ENCODE measurements around the gene HOXB5.

HOXB5 gene

DNA sequence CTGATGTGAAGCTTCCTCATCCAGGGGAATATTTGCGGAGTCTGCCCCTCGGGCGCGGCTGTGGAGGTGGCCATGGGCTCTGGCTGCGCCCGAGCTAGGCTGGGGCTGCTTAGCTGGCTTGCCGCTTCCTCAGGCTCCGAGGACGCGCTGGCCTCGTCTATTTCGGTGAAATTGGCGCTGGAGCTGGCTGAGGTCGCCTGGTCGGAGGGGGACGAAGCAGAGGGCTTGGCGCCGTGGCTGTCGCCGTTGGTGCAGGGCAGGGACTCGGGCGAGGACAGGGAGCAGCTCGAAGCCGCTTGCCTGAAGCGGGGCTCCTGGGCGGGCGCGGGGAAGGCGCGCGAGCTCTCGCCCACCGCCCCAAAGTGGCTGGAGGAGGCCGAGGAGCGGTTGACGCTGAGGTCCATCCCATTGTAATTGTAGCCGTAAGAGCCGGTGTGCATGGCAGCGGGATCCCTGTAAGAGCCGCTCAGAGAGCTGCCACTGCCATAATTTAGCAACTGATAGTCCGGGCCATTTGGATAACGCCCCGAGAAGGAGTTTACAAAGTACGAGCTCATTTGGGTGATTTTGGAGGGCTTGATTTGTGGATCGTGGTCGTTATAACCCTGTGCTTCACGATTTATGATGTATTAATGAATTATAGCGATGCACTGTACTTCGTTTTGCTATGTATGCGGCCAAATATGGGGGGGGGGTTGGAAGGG, at the start of gene HOXB5:
Gene HOXB5 (minus strand): TSS at position 654 of the 704 bp plus-strand sequence. CDS start 97 bp downstream, at position 557.
- Histone ChIP-seq H3K27ac (ENCODE audit: low read depth, low read length) (no peak within 1 kb of the TSS; the same call in 1 of the 2 replicates), H3K36me3 (ENCODE audit: control insufficient read depth, insufficient read depth, low read length) (no peaks in the 10 kb centered on the region; the same call in 1 of the 2 replicates), H3K4me3 (ENCODE audit: low read depth, low read length) (peak within 1 kb of the TSS; percentile 57), H3K4me1 (ENCODE audit: control insufficient read depth, insufficient read depth, low read length) (peaks cover 42% of the 10 kb centered on the region), H3K9me3 (ENCODE audit: control insufficient read depth, insufficient read depth, low read depth, low read length) (no peaks in the 10 kb centered on the region), H3K9ac (ENCODE audit: low read length) (peak within 1 kb of the TSS; percentile 87), H3K27me3 (ENCODE audit: control insufficient read depth, insufficient read depth, low read length) (peaks cover 100% of the 10 kb centered on the region)

DNA sequence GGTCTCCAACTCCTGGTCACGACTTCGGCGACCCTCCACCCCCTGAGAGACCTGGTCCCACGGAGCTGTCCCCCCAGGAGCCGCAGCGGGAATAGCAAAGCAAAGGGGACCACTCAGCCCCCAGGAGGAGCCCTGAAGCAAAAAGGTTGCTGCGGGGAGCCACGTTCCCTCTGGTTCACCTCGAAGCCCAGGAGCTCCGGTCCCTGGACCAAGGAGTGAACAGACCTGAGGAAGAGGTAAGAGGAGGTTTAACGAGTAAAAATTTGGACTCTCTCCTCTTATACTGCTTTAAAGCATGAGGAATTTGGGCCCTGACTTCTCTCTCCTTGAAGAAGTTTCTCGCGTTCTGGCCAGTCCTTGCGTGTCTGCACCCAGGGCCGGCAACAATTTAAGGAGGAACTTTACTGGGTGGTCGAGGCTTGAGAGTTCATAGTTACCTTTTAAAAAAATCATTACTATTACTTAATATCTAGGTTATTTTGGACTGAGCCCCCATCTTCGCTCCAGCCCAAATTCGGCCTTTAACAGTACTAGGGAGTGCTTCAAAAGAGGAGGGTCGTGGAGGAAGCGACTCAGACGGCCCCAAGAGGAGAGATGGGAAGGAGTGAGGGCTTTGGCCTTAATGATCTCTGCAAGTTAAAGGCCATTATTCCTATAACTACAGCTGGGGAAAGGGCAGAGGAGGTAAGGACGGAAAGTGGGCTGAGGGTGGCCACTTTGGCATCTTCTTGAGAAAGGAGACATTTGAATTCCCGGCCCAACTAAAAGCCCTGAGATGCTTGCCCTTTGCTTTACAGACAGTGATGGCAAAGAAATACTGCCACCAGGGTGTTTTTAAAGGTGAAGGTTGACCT, 49.5 kb upstream of the HOXB5 start:
- Histone ChIP-seq H3K4me3 (ENCODE audit: low read depth, low read length) (peak overlapping the region; percentile 40; the same call in 1 of the 2 replicates), H3K36me3 (ENCODE audit: control insufficient read depth, insufficient read depth, low read length) (no peaks in the 10 kb centered on the region), H3K9ac (ENCODE audit: low read length) (peak overlapping the region; percentile 43), H3K27ac (ENCODE audit: low read depth, low read length) (no peak overlapping the region), H3K4me1 (ENCODE audit: control insufficient read depth, insufficient read depth, low read length) (peaks cover 13% of the 10 kb centered on the region), H3K9me3 (ENCODE audit: control insufficient read depth, insufficient read depth, low read depth, low read length) (no peaks in the 10 kb centered on the region), H3K27me3 (ENCODE audit: control insufficient read depth, insufficient read depth, low read length) (peaks cover 100% of the 10 kb centered on the region)

DNA sequence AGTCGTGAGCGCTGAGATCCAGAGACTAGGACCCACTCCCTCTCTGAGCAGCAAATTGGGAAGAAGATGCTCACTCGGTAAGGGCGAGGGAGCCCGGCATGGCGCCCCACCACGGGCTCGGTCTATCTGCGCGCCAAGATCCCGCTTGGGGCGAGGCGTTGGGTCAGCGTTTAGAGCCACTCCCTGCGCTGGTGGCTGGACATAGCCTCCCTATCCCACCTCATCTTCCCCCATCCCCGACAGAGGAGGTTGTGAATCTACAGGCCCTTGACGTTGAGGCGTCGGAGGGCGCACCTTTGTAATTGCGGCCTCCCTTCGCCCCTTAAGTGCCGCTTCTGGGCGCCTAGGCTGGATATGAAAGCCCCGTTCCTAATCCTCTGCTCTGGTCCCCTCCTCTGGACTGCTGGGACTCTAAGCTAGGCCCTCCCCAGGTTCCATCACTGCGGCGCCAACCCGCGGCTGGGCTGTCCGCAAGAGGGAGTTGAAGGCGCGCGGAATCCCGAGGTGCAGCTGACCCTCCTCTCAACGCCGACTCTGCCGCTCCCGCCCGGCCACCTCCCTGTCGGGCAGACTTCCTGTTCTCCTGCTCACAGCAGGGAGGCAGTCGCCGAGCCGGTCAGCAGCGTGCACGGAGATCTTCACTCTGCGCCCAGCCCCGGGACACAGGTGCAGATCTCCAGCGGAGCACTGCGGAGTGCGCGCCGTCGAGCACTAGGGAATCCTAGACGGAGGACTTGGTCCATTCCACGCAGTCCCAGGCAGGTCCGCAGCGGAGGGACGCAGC, 48.7 kb upstream of the HOXB5 start:
- H3K27me3 ChIP-seq (ENCODE audit: control insufficient read depth, insufficient read depth, low read length): peaks cover 100% of the 10 kb centered on the region
- H3K9ac ChIP-seq (ENCODE audit: low read length): peak overlapping the region; percentile 43
- H3K4me3 ChIP-seq (ENCODE audit: low read depth, low read length): peak overlapping the region; percentile 40
- H3K36me3 ChIP-seq (ENCODE audit: control insufficient read depth, insufficient read depth, low read length): no peaks in the 10 kb centered on the region
- H3K27ac ChIP-seq (ENCODE audit: low read depth, low read length): no peak overlapping the region
- H3K9me3 ChIP-seq (ENCODE audit: control insufficient read depth, insufficient read depth, low read depth, low read length): no peaks in the 10 kb centered on the region
- peaks cover 13% of the 10 kb centered on the region for H3K4me1 ChIP-seq (ENCODE audit: control insufficient read depth, insufficient read depth, low read length)

DNA sequence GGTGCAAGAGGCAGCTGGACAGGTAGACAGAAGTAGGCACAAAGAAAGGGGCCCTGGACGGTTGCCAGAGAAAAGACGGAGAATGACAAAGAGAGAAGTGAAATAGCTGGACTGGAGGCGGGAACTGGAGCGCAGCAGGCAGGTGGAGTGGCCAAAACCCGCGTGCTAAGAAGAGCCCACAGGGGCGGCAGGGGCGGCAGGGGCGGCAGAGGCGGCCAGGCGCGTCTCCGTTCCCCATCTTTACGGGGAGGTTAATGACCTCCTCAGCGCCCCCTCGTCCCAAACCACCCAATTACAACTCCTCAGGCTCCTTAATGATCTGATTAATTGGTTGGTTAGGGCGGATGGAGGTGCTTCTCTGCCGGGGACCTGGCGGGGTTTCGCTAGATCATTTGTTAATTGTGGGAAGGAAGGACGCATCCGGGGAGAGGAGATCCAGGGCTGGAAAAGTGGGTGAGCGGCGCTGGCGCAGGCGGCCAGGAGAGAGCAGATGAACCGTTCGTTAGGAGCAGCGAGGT, 48.0 kb upstream of the HOXB5 start:
- H3K27me3 ChIP-seq (ENCODE audit: control insufficient read depth, insufficient read depth, low read length): peaks cover 100% of the 10 kb centered on the region
- peak overlapping the region; percentile 41 for H3K9ac ChIP-seq (ENCODE audit: low read length)

DNA sequence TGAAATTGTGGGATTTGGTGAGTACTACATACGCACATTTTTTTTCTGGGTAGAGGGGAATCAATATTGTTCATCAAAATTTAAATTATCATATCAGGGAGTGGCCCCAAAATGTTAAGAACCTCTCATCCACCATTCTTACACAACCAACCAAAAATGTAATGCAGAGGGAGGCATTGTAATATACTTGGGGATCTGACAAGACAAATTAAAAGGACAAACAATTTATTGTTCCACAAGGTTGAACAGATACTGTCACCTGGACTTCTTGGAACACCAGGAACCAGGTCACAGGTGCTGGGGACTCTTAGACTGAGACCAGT, 47.2 kb upstream of the HOXB5 start:
- peaks cover 100% of the 10 kb centered on the region for H3K27me3 ChIP-seq (ENCODE audit: control insufficient read depth, insufficient read depth, low read length)
- H3K4me3 ChIP-seq (ENCODE audit: low read depth, low read length): no peak overlapping the region
- no peaks in the 10 kb centered on the region for H3K36me3 ChIP-seq (ENCODE audit: control insufficient read depth, insufficient read depth, low read length)
- no peaks in the 10 kb centered on the region for H3K9me3 ChIP-seq (ENCODE audit: control insufficient read depth, insufficient read depth, low read depth, low read length)
- no peak overlapping the region for H3K27ac ChIP-seq (ENCODE audit: low read depth, low read length)
- peaks cover 7% of the 10 kb centered on the region for H3K4me1 ChIP-seq (ENCODE audit: control insufficient read depth, insufficient read depth, low read length)
- H3K9ac ChIP-seq (ENCODE audit: low read length): no peak overlapping the region

More for the DNA sequence above, 48.0 kb upstream of the HOXB5 start:
- no peak overlapping the region for H3K27ac ChIP-seq (ENCODE audit: low read depth, low read length)
- peaks cover 13% of the 10 kb centered on the region for H3K4me1 ChIP-seq (ENCODE audit: control insufficient read depth, insufficient read depth, low read length)
- H3K4me3 ChIP-seq (ENCODE audit: low read depth, low read length): peak overlapping the region; percentile 40
- H3K36me3 ChIP-seq (ENCODE audit: control insufficient read depth, insufficient read depth, low read length): no peaks in the 10 kb centered on the region
- no peaks in the 10 kb centered on the region for H3K9me3 ChIP-seq (ENCODE audit: control insufficient read depth, insufficient read depth, low read depth, low read length)

DNA sequence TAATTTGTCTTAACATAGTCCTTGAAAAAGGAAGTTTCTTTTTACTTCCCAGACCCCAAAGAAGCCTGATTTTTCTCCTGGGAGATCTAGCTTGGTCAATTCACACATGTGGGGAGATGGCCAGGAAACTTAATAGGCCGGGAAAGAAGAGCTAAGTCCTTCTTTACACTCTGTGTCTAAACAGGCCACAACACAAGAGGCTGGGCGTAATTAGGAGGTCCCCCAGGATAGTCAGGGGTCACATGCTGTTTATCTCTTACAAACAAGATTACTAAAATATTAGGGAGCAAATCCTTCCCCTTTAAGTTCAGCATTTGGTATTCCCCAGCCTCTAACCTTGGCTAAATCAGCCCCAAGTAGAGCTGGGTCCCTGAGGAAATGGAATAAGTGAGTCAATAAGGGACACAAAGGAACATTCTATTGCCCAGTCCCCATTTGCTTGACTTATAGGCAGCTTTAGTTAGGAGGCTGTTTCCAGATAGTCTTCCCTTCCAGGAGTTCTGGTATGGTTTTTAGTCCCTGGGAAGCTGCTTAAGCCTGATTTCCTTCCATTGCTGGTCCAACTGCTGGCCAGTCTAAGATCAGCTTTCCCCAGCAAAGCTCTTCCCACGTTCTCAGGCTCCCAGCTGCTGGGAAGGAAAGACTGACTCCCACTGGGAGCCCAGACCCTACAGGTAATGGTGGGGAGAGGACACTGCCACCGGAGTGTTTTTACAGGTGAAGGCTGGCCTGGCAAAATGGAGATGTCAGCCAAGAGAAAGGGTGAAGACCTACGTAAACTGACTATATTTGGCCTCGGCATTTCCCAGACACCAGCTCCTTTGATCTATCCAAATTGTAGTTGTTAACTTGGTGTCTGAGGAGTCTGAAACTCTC, 46.6 kb upstream of the HOXB5 start:
- H3K27ac ChIP-seq (ENCODE audit: low read depth, low read length): no peak overlapping the region
- no peaks in the 10 kb centered on the region for H3K36me3 ChIP-seq (ENCODE audit: control insufficient read depth, insufficient read depth, low read length)
- H3K4me1 ChIP-seq (ENCODE audit: control insufficient read depth, insufficient read depth, low read length): peaks cover 5% of the 10 kb centered on the region; the same call in 1 of the 2 replicates
- H3K27me3 ChIP-seq (ENCODE audit: control insufficient read depth, insufficient read depth, low read length): peaks cover 100% of the 10 kb centered on the region
- H3K9ac ChIP-seq (ENCODE audit: low read length): no peak overlapping the region
- H3K9me3 ChIP-seq (ENCODE audit: control insufficient read depth, insufficient read depth, low read depth, low read length): no peaks in the 10 kb centered on the region
- H3K4me3 ChIP-seq (ENCODE audit: low read depth, low read length): no peak overlapping the region

DNA sequence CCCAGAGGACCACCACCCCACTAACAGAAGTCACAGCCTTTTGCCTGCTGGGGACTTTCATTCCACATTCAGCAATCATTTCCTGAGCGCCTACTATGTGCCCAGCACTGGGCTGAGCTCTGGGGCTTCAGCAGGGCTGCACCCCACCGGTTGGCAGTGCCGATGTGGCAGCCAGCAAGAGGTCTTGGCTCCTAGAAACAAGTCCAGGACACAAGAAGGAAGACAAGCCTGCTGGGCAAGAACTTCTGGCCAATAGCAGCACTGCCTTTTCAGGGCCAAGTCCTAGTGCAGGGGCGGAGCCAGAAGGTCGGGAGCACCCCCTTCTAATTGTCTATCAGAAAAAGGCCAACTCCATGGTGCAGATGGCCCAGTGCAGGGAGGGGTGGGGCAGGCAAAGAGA, 45.6 kb upstream of the HOXB5 start:
- no peak overlapping the region for H3K27ac ChIP-seq (ENCODE audit: low read depth, low read length)
- H3K36me3 ChIP-seq (ENCODE audit: control insufficient read depth, insufficient read depth, low read length): no peaks in the 10 kb centered on the region
- H3K9me3 ChIP-seq (ENCODE audit: control insufficient read depth, insufficient read depth, low read depth, low read length): no peaks in the 10 kb centered on the region
- no peak overlapping the region; the same call in 1 of the 2 replicates for H3K4me3 ChIP-seq (ENCODE audit: low read depth, low read length)
- no peak overlapping the region for H3K9ac ChIP-seq (ENCODE audit: low read length)
- H3K27me3 ChIP-seq (ENCODE audit: control insufficient read depth, insufficient read depth, low read length): peaks cover 100% of the 10 kb centered on the region
- H3K4me1 ChIP-seq (ENCODE audit: control insufficient read depth, insufficient read depth, low read length): peaks cover 5% of the 10 kb centered on the region; the same call in 1 of the 2 replicates

DNA sequence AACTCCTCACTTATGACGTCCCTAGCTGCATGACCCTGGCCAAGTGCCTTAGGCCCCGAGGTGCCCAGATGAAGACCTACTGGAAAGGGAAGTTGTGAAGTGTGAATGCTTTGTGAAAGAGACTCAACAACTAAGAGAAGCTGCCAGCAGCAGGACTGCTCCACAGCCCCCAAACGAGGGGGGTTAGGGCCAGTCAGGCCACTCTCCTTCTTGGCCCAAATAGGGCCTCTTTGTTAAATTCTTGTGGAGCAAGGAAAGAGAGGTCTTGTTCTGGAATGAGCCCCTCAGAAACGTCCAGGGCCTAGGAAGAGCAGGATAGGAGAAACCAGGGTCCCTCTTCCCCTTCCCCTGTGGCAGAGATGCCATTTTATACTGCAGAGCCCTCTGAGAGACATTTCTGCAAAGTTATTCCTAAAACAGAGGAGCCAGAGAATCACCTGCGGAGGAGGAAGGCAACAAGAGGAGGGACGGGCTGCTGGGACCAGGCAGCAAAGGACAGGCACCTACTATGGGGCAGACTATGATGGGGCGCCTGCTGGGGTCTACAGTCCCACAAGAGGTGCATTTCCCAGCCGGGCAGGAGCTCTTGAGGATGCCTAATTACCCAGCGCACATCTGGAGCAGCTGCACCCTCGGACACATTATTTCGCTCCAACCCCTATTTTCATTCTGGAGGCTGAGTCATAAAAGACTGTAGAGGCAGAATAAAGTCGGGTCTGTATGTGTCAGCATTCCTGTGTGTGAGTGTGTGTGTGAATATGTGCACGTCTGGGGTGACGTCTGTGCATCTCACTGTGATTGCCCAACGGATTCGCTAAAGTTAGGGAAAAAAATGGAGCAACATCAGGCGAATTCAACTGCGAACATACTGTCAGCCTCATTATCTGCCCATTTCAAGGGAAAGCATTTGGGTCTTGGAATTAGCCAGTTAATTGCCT, 44.0 kb upstream of the HOXB5 start:
- Histone ChIP-seq H3K36me3 (ENCODE audit: control insufficient read depth, insufficient read depth, low read length) (no peaks in the 10 kb centered on the region), H3K4me3 (ENCODE audit: low read depth, low read length) (no peak overlapping the region), H3K4me1 (ENCODE audit: control insufficient read depth, insufficient read depth, low read length) (peaks cover 5% of the 10 kb centered on the region; the same call in 1 of the 2 replicates), H3K9ac (ENCODE audit: low read length) (peak overlapping the region; percentile 16), H3K27me3 (ENCODE audit: control insufficient read depth, insufficient read depth, low read length) (peaks cover 100% of the 10 kb centered on the region), H3K27ac (ENCODE audit: low read depth, low read length) (no peak overlapping the region), H3K9me3 (ENCODE audit: control insufficient read depth, insufficient read depth, low read depth, low read length) (no peaks in the 10 kb centered on the region)

DNA sequence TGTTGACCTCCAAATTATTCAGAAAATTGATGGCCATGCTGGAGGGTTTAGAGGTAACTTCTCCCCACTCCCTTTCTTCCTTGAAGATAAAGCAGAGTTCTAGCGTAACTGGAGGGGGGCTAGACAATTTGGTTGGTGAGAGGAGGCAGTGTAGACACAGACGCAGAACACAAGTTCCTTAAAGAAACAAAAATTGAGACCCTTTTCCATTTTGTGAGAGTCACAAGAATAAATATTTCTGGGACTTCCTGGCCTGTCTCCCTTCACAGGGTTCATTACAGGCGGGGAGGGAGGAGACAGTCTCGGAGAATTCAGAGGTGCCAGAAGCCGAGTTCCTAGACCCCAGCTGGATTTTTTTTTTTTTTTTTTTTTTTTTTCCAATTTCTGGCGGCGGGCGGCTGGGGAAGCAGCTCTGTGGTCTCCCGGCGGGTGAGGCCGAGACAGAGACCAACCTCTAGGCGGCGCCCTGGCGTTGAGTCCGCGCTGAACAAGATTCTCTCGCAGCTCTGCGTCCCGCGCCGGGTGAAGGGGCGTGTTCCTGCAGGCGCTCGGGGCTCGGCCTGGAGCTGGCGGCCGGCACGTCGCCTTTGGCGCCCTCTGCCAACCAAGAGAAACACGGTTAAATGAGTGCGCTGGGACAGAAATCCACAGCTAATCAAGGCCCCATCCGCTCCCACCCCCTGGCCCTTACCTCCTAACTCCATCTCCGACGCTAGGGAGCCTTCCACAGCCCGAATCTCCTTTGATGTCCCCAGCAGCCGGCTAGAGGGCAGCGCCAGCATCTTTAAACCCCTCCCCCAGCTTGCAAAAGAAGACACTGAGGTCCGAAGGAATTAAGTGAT, 42.8 kb upstream of the HOXB5 start:
- 0 out of 2 replicates have a peak overlapping the region, but pooled peaks have one; percentile 16 for H3K4me3 ChIP-seq (ENCODE audit: low read depth, low read length)
- no peak overlapping the region for H3K27ac ChIP-seq (ENCODE audit: low read depth, low read length)
- peak overlapping the region; percentile 42 for H3K9ac ChIP-seq (ENCODE audit: low read length)
- H3K27me3 ChIP-seq (ENCODE audit: control insufficient read depth, insufficient read depth, low read length): peaks cover 100% of the 10 kb centered on the region
- no peaks in the 10 kb centered on the region; the same call in 1 of the 2 replicates for H3K4me1 ChIP-seq (ENCODE audit: control insufficient read depth, insufficient read depth, low read length)
- no peaks in the 10 kb centered on the region for H3K9me3 ChIP-seq (ENCODE audit: control insufficient read depth, insufficient read depth, low read depth, low read length)
- H3K36me3 ChIP-seq (ENCODE audit: control insufficient read depth, insufficient read depth, low read length): no peaks in the 10 kb centered on the region
